NCI-H187 treated with DMSO at 0.1 percent for 48 hours (cell line): ENCODE data around the gene DNAJC27.

Experiments used
- DNase-seq: peaks from one replicate; lab custom pipeline; 2025; lab: John Stamatoyannopoulos, UW

Gene DNAJC27

DNA sequence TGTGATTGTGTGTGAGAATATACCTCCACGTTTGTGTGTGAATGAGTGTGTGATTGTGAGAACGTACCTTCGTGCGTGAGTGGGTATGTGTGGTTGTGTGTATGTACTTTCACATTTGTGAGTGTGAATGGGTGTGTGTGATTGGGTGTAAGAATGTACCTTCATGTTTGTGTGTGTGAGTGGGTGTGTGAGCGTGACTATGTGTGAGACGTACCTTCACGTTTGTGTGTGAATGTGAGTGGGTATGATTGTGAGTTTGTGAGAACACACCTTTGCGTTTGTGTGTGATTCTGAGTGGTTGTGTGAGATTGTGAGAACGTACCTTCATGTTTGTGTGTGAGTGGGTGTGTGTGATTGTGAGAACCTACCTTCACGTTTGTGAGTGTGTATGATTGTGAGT lies 45.9 kb downstream of the DNAJC27 start:
- DNase-seq = no peak

DNA sequence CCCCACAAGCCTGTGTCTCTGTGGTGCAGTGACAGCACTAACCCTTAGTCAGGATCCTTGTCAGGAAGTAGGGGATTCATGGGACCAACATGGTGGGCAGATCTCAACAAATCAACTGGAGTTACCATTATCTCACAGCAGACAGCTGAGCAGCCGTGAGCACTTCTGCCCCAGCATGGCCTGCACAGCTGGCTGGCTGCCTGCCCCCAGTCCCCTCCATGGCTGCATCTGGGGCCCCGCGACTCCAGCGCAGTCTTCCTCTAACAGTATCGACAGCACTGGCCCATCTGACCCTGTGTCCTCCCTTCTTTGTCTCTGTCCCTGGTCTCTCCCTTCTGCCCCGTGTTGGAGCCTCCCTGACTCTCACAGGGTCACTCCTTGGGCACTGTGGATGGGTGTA lies 47.0 kb downstream of the DNAJC27 start:
- DNase-seq = no peak

DNA sequence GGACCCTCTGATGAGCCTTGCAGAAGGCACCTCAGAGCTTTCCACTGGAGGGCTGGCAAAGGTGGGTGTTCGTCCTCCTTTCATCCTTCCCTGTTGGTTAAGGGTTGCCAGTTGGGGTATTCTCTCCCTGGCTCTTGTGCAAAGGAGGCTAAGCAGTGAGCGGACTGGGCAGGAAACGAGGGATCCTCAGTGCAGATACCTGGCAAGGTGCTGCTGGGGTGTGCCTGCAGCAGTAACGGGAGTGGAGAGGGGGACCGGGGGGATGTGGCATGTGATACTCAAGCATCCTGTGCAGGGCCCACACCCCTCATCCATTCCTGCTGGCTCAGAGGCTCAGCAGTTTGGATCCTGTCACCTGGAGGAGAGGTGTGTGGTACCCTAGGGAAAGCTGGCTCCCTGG lies 47.5 kb downstream of the DNAJC27 start:
- DNase-seq = no peak

DNA sequence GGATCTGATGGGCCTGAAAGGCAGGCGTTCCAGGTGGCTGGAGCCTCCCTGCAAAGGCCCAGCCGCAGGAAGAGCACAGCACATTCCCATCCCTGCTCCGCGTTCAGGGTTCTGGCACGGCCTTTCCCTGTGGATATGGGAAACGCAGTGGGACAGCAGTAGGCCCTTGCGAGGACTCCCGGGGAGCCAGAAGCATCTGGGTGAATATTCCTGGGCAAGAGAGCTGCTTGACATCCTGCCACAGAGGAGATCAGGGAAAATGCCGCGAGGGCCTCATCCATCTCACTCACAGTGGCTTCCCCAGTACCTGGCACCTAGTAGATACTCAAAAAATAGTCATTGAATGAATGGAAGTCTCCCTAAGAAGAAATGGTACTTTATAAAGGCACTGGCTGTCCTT lies 48.6 kb downstream of the DNAJC27 start:
- DNase-seq = no peak

DNA sequence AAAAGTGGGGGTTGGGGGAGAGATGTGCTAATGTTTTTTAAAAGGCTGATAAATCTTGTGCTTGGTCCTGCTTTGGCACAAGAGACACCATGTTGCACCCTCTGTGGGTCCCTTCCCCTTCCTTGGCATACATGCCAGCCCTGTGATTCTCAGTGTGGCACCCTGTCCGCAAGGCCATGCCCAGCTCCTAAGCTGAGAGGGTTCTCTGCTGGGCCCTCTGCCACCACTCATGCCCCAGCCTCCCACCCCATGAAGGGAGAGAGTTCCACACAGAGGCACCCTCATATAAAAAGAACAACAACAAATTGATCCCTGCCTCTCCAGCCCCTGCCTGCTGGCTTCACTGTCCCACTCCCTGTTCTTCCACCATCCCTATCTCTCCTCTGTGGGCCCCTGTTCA lies 49.2 kb downstream of the DNAJC27 start:
- no peak for DNase-seq

DNA sequence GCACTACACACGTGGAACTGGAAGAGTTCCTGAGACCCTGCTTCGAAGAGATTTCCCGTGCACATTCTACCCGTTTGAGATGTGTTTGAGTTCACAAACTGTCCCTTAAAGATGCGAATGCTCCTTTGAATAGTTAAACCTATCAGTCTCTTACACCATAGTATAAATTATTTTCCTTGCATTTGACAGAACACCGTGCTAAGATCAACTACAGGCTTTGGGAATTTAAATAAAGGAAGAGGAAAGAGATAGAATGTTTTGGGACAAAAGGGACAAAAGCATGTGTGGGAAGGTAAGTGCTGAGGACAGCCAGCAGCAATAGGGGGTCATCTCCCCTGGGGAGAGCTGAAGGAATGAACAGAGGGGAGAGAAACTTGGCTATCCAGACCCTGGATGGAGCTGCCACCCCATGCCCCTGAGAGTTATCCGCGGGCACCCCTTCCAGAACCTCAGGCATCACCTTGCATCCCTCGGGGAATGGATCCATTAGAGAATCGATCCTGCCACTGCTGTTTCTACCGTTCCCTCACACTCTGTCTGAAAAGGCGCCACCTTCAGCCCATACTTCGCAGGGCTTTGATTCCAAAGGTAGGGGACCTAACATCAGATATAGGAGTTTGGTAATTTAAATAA lies 50.8 kb downstream of the DNAJC27 start:
- no peak for DNase-seq

DNA sequence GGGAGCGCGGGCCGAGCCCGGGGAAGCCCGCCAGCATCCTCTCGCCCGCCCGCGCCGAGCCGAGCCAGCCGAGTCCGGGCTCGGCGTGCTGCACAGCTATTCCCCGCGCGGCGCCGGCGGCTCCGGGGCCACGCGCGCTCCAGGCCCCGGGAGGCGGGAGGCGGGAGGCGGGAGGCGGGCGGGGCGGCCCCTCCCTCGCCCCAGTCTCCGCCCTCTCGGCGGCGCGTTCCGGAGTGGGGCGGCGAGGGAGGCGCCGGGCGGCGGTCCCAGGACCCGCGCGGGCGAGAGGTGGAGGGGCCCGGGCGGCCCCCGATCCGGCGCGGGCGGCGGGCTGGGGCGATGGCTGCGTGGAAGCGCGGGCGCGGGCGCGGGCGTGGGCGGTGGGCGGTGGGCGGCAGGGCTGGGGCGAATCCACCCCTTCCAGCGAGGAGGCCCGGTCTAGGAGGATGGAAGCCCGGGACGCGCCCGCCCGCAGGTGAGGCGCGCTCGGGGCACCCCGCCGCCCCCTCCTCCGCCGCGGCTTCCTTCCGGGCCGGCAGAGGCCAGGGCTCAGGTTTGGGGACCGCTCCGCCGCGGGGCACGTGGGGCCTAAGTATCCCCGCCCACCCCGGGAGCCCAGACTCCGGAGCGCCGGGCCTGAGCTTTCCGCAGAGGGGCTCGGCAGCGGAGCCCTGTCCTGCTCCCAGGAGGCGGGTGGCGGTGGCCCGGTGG lies 51.5 kb downstream of the DNAJC27 start, which contains the start of gene ADCY3:
Gene ADCY3 (minus strand): TSS at position 140 of the 711 bp plus-strand sequence. CDS start 1,250 bp downstream, outside the sequence.
- no peak for DNase-seq

DNA sequence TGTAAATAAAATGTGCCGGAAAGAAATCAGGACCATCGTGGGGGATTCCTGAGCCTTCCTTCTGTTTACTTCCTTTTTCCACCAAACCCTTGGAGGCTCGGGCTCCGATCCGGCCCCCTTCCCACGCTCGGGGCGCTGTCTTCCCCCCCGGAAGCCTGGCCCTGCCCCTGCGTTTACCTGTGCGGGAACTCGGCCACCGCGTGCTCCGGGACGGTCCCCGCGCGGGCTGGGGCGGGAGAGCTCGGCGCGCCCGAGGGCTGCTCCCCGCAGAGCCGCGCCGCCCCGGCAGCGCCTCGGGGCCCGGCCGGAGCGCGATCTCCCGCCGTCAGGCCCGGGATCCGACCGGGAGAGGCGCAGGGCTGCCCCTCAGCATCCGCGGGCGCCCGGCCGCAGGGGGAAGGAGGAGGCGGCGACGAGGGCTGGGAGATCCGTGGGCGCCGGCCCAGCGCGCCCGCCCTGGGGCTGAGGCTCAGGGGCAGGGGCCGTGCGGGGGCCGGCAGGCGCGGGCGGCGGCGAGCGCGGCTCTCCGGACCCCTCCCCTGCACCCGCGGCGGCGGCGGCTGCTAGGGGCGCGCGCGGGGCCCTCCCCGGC lies 52.2 kb downstream of the DNAJC27 start:
- no peak for DNase-seq

DNA sequence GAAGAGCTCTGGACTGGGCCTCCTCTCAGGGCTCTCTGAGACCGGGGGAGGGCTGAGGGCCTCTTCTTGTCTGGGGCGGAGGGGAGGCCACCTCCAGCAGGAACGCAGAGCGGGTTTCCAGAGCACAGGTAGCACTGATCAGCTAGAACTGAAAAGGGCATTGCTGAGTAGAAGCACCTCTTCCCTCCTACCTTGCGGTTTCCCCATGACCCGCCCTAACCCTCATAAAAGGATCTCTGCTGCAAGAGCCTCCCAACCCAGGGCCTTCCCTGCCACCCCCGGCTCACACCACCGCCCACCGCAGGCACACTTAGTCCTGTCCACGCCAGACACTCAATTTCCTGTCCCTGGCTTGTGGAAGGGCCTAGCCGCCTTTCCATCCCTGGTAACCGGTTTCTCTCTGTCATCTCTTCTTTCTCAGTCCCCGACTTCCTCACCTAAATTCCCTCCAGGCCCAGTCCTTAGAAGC lies 52.7 kb downstream of the DNAJC27 start:
- DNase-seq = no peak

DNA sequence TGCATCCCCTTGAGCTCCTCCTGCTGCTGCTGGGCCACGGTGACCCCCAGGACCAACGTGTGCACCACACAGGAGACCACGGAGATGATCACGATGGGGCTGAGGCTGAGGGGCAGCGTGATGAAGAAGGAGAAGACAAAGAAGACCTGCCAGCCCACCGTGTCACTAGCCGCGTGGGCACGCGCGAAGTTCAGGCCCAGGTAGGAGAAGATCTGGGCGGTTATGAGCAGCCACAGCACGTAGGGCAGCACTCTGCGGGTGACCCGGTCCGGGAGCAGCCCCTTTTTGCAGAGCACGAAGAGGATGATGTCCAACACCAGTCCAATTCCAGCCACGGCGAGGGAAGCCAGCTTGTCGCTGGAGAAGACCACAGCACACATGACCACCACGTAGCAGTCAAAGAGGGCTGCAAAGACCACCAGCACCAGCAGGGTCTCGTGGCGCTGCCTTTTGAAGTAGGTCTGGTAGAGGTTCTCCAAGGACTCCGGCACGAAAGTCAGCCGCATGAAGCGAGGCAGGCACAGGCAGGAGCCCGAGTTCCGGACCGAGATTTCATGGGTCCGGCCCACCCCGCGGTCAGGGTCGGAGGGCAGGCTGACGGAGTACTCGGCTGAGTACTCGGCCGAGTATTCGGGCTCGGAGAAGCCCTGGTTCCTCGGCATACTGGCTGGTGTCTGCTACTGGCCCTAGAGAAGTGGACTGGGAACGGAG lies 53.3 kb downstream of the DNAJC27 start:
- no peak for DNase-seq

DNA sequence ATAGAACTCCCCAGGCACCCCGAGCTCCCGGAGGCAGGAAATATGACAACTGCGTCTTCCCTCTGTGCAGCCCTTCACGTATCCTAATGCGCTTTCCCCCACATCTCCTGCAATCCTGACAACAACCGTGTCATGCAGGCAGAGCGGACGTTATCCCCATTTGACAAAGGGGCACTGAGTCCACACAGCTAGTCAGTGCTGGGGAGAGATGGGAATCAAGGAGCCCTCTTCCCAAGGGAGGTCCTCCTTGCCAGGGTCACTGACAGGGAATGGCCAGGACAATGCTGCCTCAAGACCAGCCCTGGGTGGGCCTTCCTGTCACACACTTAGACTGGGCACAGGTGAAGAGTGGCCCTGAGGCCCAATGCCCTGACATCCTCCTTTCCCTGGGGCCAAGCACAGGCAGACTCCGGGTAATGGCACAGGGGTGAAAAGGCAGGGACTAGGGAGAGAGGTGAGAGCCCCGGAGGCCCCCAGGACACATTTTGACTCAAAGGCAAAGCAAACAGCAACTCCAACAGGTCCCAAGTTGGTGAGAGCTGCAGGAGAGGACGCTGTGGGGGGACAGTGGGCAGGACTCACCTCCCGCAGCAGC lies 53.9 kb downstream of the DNAJC27 start:
- no peak for DNase-seq

DNA sequence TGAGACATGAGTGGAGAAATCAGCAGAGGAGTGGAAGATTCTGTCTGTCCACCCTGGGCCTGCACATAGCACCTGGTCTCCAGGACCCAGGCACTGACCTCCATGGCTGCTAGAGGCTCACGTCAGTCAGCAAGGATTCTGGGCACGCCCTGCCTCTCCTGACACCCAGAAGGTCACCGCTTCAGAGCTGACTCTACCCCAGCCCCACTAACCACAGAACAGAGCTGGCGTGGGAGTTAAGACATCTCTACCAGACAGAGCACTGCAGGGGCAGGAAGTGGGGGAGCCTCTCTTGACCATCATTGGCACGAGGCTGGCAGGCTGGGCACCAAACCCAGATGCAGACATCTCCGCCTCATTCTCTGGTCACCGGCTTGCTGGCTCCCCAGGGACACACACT lies 54.7 kb downstream of the DNAJC27 start:
- DNase-seq = no peak

DNA sequence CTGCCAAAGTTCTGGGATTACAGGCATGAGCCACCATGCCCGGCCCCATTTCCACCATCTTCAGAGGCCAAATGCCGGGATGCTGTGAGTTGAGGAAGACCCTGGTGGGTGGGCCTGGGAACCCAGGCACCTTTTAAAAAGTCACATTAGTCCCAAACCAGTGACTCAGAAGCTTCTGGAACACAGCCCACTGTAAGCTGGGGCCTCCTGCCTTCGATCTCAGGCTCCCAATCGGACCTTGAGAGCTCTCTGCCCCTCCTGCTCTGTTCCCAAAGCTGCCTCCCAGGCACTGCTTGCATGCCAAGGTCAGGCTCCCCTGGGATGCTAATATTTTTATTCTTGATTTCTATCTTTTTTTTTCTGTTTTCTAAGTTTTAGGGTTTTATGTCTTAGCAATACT lies 56.0 kb downstream of the DNAJC27 start:
- no peak for DNase-seq

DNA sequence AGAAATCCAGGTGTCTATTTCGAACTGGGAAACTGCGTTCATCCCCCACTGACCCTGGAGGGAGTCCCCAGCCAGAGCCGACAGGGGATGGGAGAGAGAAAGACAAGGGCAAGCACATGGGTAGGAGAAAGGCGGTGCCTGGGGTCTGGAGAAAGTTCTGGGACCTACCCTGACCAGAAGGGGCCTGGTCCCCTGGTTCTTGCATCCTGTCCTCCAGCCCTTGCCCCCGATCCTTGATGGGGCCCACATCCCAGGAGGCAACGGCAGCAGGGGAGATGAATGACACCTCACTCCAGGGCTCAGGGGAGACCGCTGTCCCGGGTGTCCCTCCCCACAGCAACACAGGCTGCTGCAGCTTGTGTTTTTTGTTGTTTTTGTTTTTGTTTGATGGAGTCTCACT lies 56.6 kb downstream of the DNAJC27 start:
- DNase-seq = no peak

DNA sequence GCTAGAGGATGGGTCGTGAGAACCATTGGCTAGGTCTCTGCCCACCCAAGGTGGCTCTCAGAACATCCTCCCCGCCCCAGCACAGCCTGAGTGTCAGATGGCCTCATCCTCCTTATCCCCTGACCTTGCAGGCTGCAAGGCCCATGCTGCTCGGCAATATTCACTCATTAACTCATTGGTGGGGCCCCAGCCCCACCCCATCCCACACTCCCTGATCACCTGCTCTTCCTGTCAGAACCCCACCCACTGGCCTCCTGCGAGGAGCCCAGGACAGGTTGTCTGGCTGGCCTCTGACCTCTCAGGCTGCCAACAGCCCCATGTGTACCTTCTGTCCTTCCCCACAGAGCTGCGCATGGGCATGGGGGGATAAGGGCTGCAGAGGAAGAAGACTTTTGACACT lies 57.0 kb downstream of the DNAJC27 start:
- DNase-seq = no peak

DNA sequence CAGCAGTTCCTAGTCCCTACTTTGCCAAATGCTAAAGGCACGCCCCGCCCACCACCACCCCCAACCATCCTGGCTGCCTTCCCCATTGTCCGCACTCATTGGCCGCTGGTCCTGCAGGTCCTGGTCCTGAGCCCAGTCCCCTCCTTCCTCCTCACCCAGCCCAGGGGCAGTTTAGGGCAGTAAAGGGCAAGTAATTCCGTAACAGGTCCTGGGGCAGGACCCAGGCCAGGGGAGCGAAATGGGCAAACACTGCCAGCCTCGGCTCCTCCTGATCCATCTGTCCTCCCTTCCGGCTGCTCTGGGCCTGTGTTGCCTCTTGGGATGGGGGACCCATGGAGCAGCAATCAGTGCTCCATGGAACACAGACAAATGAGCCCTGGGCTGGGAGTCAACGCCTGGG lies 57.8 kb downstream of the DNAJC27 start:
- DNase-seq = no peak

DNA sequence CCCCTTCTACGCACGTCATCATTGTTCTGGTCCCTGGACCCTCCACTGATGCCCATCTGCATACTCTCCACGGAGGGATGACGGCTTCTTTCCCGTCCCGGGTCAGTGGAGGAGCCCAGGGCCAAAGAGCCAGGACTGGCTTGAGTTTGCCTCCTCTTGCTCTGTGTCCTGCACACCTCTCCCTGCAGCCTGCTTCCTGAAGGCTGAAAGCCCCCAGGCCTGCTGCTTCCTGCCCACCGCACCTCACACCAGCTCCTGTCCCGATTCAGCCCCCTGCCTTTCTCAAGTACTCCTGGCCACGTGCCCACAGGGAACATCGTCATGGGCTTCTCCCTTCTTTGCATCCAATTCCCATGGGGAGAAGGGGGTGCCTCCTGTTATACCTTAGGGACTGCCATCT lies 58.8 kb downstream of the DNAJC27 start:
- no peak for DNase-seq

DNA sequence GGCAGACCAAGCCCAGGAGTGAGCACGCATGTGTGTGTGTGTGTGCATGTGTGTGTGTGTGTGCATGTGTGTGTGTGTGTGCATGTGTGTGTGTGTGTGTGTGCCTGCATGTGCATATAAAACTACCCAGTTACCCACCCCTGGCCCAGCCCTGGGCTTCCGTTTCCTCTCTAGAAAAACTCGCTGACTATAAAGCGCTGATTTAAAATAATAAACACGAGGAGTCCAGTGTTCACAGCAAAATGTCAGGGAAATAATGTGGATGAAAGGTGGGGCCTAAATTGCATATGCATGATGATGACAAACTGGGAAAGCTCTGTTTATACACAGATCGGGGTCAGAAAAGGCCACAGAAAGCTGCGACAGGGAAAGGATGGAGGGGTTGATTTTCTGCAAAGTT lies 59.2 kb downstream of the DNAJC27 start:
- DNase-seq = no peak

DNA sequence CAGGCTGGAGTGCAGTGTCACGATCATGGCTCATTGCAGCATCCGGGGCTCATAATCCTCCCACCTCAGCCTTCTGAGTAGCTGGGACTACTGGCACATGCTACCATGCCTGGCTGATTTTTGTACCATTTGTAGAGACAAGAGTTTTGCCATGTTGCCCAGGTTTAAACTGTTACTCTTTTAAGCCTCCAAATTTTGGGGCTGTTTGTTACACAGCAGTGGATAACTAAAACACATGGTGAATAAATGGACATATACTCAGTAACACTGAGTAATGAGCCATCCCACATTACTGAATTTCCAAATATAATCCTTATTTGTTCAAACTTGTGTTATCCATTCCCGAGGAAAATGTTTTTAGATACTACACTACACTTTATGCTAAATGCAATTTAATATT lies 61.5 kb downstream of the DNAJC27 start:
- no peak for DNase-seq

DNA sequence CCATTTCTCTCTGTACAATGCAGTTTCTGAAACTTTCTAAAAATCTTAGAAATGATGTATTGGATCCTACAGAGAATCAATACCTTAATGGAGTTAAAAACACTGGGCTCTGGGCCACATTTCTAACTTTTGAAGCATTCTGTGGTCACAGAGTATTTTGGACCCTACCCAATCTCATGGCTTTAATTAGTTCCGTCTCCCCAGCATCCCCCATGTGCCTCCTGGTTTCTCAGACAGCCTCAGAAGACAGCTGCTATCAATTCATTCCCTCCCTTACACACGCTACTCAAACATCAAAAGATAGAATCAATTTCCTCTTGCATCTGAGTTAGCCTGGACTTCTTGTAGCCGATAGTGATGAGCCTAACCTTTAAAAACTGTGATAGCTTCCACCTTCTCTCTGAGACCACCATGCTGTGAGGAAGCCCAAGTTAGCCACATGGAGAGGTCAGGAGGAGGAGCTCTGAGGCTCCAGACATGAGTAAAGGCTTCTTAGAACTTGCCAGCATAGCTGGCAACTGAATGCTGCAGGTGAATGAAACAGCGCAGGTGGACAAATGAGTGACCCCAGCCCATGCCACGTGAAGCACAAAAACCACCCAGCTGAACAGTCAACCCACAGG lies 62.1 kb downstream of the DNAJC27 start:
- no peak for DNase-seq

DNA sequence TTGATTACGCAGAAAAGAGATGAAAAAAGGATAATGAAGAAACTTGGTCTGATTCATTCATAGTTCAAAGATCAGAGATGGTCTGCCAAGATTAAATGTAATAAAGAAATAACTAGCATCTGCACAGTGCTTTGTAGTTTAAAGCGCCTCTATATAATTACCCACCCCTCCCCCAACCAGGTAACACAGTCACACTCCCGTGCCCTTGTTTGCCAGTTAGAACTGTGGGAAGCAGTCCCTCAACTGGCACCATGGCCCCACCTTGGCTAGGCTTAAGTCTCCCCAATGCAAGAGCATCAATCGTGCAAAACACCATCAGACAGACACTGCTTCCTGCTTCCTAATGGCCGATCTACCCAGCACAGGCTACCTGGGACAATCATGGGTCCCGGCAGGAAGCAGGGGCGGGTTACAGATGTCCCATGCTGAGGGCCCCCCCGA lies 63.3 kb downstream of the DNAJC27 start:
- DNase-seq = no peak

DNA sequence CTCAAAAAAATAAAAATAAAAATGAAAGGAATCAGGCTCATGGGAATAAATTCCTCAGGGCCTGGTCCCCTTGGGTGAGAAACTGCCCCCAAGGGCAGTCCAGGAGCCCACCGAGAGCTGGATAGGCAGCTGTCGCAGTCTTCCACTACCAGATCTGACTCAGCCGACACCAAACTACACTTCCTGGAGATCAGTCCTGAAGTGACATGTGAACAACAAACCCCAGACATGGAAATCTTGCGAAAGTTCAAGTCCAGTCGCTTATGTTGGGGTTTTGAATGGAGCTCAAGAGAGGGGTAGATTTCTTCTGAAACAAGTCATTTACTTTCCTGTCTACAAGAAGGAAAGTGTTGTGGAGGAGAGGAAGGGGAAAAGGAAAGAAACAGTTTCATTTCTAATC lies 64.6 kb downstream of the DNAJC27 start:
- DNase-seq = no peak
